Measurements from ENCODE around the gene THOC2.

THOC2 gene

DNA sequence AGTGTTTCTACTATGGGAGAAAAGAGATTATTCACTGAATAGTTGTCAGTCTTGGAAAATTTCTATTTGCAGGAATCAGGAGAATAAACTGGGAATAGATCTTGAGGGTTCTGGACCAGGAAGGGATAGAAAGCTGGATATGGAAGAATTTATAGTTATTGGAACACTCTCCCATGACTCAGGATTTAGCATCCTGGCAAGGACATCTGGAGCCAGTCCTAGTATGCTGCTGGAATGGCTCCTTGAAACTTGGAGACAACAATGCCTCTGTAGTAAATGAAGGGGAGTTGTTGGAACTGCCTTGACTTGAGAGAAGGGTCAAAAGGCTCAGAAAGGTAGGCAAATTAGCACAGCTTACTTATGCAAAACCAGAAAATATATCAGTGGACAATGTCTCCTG, 23.5 kb upstream of the THOC2 start:
- H3K27me3 ChIP-seq = no peaks in the 10 kb centered on the region
- DNase-seq = no peak
- no peaks in the 10 kb centered on the region for H3K9me3 ChIP-seq
- H3K4me1 ChIP-seq = no peaks in the 10 kb centered on the region
- TF ChIP-seq, protein P1, sequence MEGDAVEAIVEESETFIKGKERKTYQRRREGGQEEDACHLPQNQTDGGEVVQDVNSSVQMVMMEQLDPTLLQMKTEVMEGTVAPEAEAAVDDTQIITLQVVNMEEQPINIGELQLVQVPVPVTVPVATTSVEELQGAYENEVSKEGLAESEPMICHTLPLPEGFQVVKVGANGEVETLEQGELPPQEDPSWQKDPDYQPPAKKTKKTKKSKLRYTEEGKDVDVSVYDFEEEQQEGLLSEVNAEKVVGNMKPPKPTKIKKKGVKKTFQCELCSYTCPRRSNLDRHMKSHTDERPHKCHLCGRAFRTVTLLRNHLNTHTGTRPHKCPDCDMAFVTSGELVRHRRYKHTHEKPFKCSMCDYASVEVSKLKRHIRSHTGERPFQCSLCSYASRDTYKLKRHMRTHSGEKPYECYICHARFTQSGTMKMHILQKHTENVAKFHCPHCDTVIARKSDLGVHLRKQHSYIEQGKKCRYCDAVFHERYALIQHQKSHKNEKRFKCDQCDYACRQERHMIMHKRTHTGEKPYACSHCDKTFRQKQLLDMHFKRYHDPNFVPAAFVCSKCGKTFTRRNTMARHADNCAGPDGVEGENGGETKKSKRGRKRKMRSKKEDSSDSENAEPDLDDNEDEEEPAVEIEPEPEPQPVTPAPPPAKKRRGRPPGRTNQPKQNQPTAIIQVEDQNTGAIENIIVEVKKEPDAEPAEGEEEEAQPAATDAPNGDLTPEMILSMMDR (IDR thresholded peaks at IDR 0.05; ENCODE audit: low read depth, low read length) = no peak
- H3K4me3 ChIP-seq (ENCODE audit: low read depth, low read length) = no peak overlapping the region
- H3K36me3 ChIP-seq = no peaks in the 10 kb centered on the region

DNA sequence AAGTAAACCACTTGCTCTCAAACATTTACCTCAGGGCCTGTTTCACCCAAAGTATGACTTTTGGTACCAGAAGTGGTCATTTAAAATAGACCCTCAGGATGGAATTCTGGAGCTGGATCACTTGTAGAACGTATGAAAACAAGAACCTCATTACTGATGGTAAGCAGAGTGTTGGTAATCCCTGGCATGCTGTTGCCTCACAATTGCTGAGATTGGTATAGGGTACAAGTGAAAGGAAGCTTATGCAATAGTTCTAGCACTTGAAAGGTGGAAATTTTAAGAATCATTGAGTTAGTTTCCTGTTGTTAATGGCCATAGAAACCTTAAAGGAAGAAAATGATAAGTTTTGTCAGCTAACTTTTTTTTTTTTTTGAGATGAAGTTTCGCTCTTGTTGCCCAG, 22.3 kb upstream of the THOC2 start:
- DNase-seq = no peak
- Histone ChIP-seq H3K9me3 (no peaks in the 10 kb centered on the region), H3K4me1 (no peaks in the 10 kb centered on the region), H3K27me3 (no peaks in the 10 kb centered on the region), H3K36me3 (no peaks in the 10 kb centered on the region), H3K4me3 (ENCODE audit: low read depth, low read length) (no peak overlapping the region)
- TF ChIP-seq, protein P1 (IDR thresholded peaks at IDR 0.05; ENCODE audit: low read depth, low read length) = no peak

DNA sequence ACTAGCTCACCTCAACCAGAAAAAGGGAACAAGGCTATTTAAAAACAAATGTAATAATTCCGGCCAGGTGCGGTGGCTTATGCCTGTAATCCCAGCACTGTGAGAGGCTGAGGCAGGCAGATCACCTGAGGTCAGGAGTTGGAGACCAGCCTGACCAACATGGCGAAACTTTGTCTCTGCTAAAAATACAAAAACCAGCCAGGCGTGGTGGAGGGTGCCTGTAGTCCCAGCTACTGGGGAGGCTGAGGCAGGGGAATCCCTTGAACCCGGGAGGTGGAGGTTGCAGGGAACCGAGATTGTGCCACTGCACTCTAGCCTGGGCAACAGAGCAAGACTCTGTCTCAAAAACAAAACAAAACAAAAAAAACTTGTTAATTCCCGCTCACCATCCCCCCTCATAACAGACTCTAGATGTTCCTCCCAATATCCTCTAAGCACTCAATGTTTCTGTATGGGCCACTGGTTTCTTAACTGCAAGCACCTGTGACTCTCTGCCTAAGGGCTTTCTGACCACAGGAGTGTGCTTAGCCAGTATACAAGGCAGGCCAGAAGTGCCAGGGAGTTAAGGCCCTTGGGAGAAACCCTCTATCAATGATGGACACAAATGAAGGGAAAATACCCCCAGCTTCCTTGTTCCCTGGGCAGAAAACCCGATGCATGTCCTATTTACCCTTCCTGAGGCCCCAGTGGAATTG, 21.0 kb upstream of the THOC2 start:
- Histone ChIP-seq H3K27me3 (no peaks in the 10 kb centered on the region), H3K36me3 (no peaks in the 10 kb centered on the region), H3K4me1 (no peaks in the 10 kb centered on the region), H3K9me3 (no peaks in the 10 kb centered on the region), H3K4me3 (ENCODE audit: low read depth, low read length) (no peak overlapping the region)
- TF ChIP-seq, protein P1 (IDR thresholded peaks at IDR 0.05; ENCODE audit: low read depth, low read length) = no peak
- no peak for DNase-seq

DNA sequence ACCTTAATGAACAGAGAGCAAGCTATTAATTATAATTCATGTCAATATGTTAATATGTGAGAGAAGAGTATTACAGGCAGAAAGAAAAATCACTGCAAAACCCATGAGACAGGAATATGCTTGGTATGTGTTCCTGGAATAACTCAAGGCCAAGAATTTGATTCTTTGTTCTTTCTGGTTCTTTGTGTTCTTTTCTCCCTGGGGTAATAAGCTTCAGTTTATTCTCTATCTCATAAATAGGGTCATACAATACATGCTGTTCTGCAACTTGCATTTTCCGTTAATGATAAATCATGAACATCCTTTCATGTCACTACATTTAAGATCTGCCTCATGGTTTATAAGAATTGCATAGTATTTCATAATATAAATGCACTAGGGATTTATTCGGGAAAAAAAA, 16.8 kb upstream of the THOC2 start:
- no peaks in the 10 kb centered on the region for H3K27me3 ChIP-seq
- no peaks in the 10 kb centered on the region for H3K4me1 ChIP-seq
- TF ChIP-seq, protein P1 (IDR thresholded peaks at IDR 0.05; ENCODE audit: low read depth, low read length) = no peak
- H3K4me3 ChIP-seq (ENCODE audit: low read depth, low read length) = no peak overlapping the region
- no peaks in the 10 kb centered on the region for H3K9me3 ChIP-seq
- H3K36me3 ChIP-seq = no peaks in the 10 kb centered on the region
- DNase-seq = no peak

DNA sequence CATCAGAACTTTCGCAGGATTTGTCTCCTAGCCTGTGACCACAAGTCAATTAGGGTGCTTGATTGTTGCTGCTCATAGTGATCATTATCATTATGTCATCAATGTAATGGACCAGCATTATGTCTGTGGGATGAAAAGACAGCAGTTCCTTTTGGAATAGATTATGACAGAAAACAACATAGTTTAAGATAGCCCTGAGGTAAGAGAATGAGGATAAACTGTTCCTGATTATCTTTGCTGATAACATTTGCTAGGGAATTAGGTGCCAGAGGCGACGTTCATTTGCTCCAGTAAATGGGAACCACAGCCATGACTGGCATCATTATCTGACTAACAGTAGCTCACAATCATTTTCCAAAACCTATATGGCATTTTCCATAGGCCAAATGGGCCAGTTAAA, 12.7 kb upstream of the THOC2 start:
- no peaks in the 10 kb centered on the region for H3K9me3 ChIP-seq
- H3K4me3 ChIP-seq (ENCODE audit: low read depth, low read length) = no peak overlapping the region
- TF ChIP-seq, protein P1 (IDR thresholded peaks at IDR 0.05; ENCODE audit: low read depth, low read length) = no peak
- no peaks in the 10 kb centered on the region for H3K4me1 ChIP-seq
- no peaks in the 10 kb centered on the region for H3K27me3 ChIP-seq
- DNase-seq = no peak
- no peaks in the 10 kb centered on the region for H3K36me3 ChIP-seq

DNA sequence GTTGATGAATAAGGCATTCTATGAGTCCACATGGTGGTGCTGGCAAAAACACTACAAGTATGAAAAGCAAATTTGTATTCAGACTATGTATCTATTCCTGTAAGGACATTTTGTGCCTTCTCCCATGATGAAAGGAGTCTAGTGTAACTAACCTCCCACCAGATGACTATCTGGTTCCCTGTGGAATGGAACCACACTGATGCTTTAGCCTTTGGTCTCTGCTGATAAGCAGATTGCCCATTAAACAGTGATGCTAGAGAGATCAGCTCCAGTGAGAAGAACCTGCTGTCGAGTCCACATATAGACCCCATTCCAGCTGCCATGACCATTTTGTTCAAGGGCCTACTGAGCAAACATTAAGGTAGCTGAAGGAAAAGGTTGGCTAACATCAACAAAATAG, 10.5 kb upstream of the THOC2 start:
- Histone ChIP-seq H3K9me3 (no peaks in the 10 kb centered on the region), H3K27me3 (no peaks in the 10 kb centered on the region)

More for the DNA sequence above, 10.5 kb upstream of the THOC2 start:
- no peaks in the 10 kb centered on the region for H3K36me3 ChIP-seq
- no peak overlapping the region for H3K4me3 ChIP-seq (ENCODE audit: low read depth, low read length)
- DNase-seq = no peak
- TF ChIP-seq, protein P1 (IDR thresholded peaks at IDR 0.05; ENCODE audit: low read depth, low read length) = no peak
- H3K4me1 ChIP-seq = no peaks in the 10 kb centered on the region
